HT-29 (cell line): ENCODE measurements around the gene TPST2. TPM values are rescaled to one million over a fixed set of nuclear protein-coding genes. Genes with fewer than 3 reads are reported as not detected.
"Not testable (repeated sequence)": the region's sequence is repeated elsewhere in the genome, so short reads cannot be mapped to it uniquely, and the experiment has no call there.

Source experiments
- DNase-seq: peaks from one replicate; pipeline ENCODE4 v3.0.0-alpha.2; 2015; ENCODE audit warnings: low spot score
- total RNA-seq: library from RNA; depleted of rRNA; stranded (reverse); fragments of >200 nt; shearing (Covaris generic); gene quantifications from 2 replicates; pipeline ENCODE4 v1.2.3, GENCODE V29; 2014; rRNA removed

TPST2 gene
- 13.4 and 24.2 TPM in 2 replicates for total RNA-seq

- DNase-seq, result peak; percentile 57
These were observed at the start of gene TPST2 for GRCh38 chr22:26589845-26590736. TPST2 (minus strand) TSS chr22:26590132; CDS start chr22:26541630, 48,502 bp downstream.

GRCh38 chr22:26636296-26636695, 46.4 kb upstream of the TPST2 start:
- no peak for DNase-seq

GRCh38 chr22:26635117-26635516, 45.2 kb upstream of the TPST2 start:
- DNase-seq, result no peak

GRCh38 chr22:26634189-26634588, 44.3 kb upstream of the TPST2 start:
- no peak for DNase-seq

- DNase-seq, result no peak
These were observed 42.7 kb upstream of the TPST2 start for GRCh38 chr22:26632422-26633155.

GRCh38 chr22:26631282-26631681, 41.4 kb upstream of the TPST2 start:
- DNase-seq, result no peak

- no peak for DNase-seq
These were observed 40.2 kb upstream of the TPST2 start for GRCh38 chr22:26629988-26630761.

GRCh38 chr22:26624803-26625202, 34.9 kb upstream of the TPST2 start:
- DNase-seq, result no peak

- no peak for DNase-seq
These were observed 34.1 kb upstream of the TPST2 start for GRCh38 chr22:26623984-26624383.

- DNase-seq, result no peak
These were observed 31.7 kb upstream of the TPST2 start, which contains the start of gene CRYBA4 for GRCh38 chr22:26621663-26622062. CRYBA4 (plus strand) TSS chr22:26621963; CDS start chr22:26622597, 634 bp downstream.

GRCh38 chr22:26620197-26620596, 30.3 kb upstream of the TPST2 start:
- no peak for DNase-seq

GRCh38 chr22:26619510-26619909, 29.6 kb upstream of the TPST2 start:
- DNase-seq, result no peak

GRCh38 chr22:26618455-26618854, 28.5 kb upstream of the TPST2 start:
- DNase-seq, result no peak

GRCh38 chr22:26617271-26618199, 27.6 kb upstream of the TPST2 start, which contains the start of gene CRYBB1:
CRYBB1 (minus strand) TSS chr22:26618027; CDS start chr22:26616319, 1,708 bp downstream.
- DNase-seq, result no peak

GRCh38 chr22:26616650-26617049, 26.7 kb upstream of the TPST2 start:
- no peak for DNase-seq

- no peak for DNase-seq
These were observed 26.0 kb upstream of the TPST2 start for GRCh38 chr22:26615830-26616435.

- DNase-seq, result no peak
These were observed 25.2 kb upstream of the TPST2 start for GRCh38 chr22:26615149-26615548.

- DNase-seq, result no peak
These were observed 24.4 kb upstream of the TPST2 start for GRCh38 chr22:26614322-26614721.

- not testable (repeated sequence) for DNase-seq
These were observed 23.8 kb upstream of the TPST2 start for GRCh38 chr22:26613753-26614152.

GRCh38 chr22:26612652-26613051, 22.7 kb upstream of the TPST2 start:
- DNase-seq, result no peak
